GM12874 (cell line): ENCODE results near the gene ZDHHC5.
A peak's percentile ranks its signal among the peaks of the same experiment; 100 is the strongest.

Source experiments
- CTCF ChIP-seq: IDR thresholded peaks from 2 replicates; pipeline ENCODE4 v1.5.1; 2011; ENCODE audit warnings: low read depth, mild to moderate bottlenecking, control low read depth, low read length, moderate library complexity; ENCODE audit not compliant: insufficient read depth

ZDHHC5 gene

GRCh38 chr11:57638811-57639320 lies 29.0 kb upstream of the ZDHHC5 start:
- no peak for TF ChIP-seq CTCF

GRCh38 chr11:57639321-57640067 lies 28.4 kb upstream of the ZDHHC5 start:
- no peak for TF ChIP-seq CTCF

GRCh38 chr11:57640068-57640800 lies 27.7 kb upstream of the ZDHHC5 start:
- TF ChIP-seq CTCF: no peak

- TF ChIP-seq CTCF: peak; percentile 46
Measured at GRCh38 chr11:57641011-57641807, 26.7 kb upstream of the ZDHHC5 start.

GRCh38 chr11:57643802-57644201 lies 24.1 kb upstream of the ZDHHC5 start:
- no peak for TF ChIP-seq CTCF

GRCh38 chr11:57644748-57645688 lies 22.9 kb upstream of the ZDHHC5 start:
- peak; percentile 90 for TF ChIP-seq CTCF
